Measurements from ENCODE around the gene SNAPC5. TPM values are rescaled to one million over a fixed set of nuclear protein-coding genes. Genes with fewer than 3 reads are reported as not detected.
A peak's percentile ranks its signal among the peaks of the same experiment; 100 is the strongest.

Gene SNAPC5
- total and polyA plus RNA-seq, 2 of the 13 experiments (the other 11 are each of a cell fraction or from before 2014, with no cell fraction given), result 14.8 to 36.2 TPM

- no peak; the same call in none of the 2 replicates for TF ChIP-seq ZBTB25 (CRISPR knock-in tag; IDR thresholded peaks at IDR 0.05)
- TF ChIP-seq SMARCE1 (IDR thresholded peaks at IDR 0.05; ENCODE audit: borderline replicate concordance), result no peak
- TF ChIP-seq EP300 (IDR thresholded peaks at IDR 0.05; ENCODE audit: low read depth in 2 of 2, low read length in 2 of 2), result peak in 1 of 2 experiments; percentile 14; a peak in 1 of 4 replicates
- TF ChIP-seq EP300 (CRISPR knock-in tag; IDR thresholded peaks at IDR 0.05; ENCODE audit: borderline replicate concordance), result 0 out of 2 replicates have a peak, but pooled peaks have one; percentile 17
- peak; percentile 77 for TF ChIP-seq RBFOX2 (IDR thresholded peaks at IDR 0.05; ENCODE audit: low read depth, low read length)
- TF ChIP-seq NFE2L2 (IDR thresholded peaks at IDR 0.05; ENCODE audit: low read length), result no peak
- no peak for TF ChIP-seq SIX4 (CRISPR knock-in tag; IDR thresholded peaks at IDR 0.05)
- peak; percentile 27; the same call in 1 of the 2 replicates for TF ChIP-seq HCFC1 (IDR thresholded peaks at IDR 0.05; ENCODE audit: low read depth, low read length)
- TF ChIP-seq, protein P1, sequence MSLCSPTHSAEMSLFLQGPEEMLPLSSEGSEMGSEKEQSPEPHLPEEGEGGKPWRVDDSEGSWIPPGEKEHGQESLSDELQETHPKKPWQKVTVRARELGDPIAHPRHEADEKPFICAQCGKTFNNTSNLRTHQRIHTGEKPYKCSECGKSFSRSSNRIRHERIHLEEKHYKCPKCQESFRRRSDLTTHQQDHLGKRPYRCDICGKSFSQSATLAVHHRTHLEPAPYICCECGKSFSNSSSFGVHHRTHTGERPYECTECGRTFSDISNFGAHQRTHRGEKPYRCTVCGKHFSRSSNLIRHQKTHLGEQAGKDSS (CRISPR knock-in tag; IDR thresholded peaks at IDR 0.05; ENCODE audit: borderline replicate concordance, low read depth), result no peak
- no peak for TF ChIP-seq TBX3 (IDR thresholded peaks at IDR 0.05; ENCODE audit: borderline replicate concordance)
- no peak for TF ChIP-seq ZNF468 (CRISPR knock-in tag; IDR thresholded peaks at IDR 0.05)
- peak; percentile 94 to 96 for TF ChIP-seq POLR2A (IDR thresholded peaks at IDR 0.05; ENCODE audit: insufficient read depth in 1 of 2, low read depth in 2 of 2, low read length in 2 of 2)
- TF ChIP-seq RARA (CRISPR knock-in tag; IDR thresholded peaks at IDR 0.05), result peak; percentile 27; the same call in 1 of the 2 replicates
- no peak for TF ChIP-seq CHCHD3 (CRISPR knock-in tag; IDR thresholded peaks at IDR 0.05)
- TF ChIP-seq THAP11 (CRISPR knock-in tag; IDR thresholded peaks at IDR 0.05), result peak; percentile 85
- TF ChIP-seq ZNF558 (CRISPR knock-in tag; IDR thresholded peaks at IDR 0.05; ENCODE audit: borderline replicate concordance), result peak; percentile 53; the same call in 1 of the 2 replicates
- TF ChIP-seq, protein P2, sequence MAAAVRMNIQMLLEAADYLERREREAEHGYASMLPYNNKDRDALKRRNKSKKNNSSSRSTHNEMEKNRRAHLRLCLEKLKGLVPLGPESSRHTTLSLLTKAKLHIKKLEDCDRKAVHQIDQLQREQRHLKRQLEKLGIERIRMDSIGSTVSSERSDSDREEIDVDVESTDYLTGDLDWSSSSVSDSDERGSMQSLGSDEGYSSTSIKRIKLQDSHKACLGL (CRISPR knock-in tag; IDR thresholded peaks at IDR 0.05), result peak; percentile 48; the same call in 1 of the 2 replicates
- TF ChIP-seq LBX2 (CRISPR knock-in tag; IDR thresholded peaks at IDR 0.05; ENCODE audit: borderline replicate concordance), result no peak
- no peak for TF ChIP-seq ZMYM3 (CRISPR knock-in tag; IDR thresholded peaks at IDR 0.05)
- TF ChIP-seq CHD2 (IDR thresholded peaks at IDR 0.05; ENCODE audit: low read depth, low read length), result peak; percentile 94
- no peak for TF ChIP-seq TCF12 (IDR thresholded peaks at IDR 0.05)
- TF ChIP-seq TCF12 (CRISPR knock-in tag; IDR thresholded peaks at IDR 0.05), result no peak
- TF ChIP-seq SETDB1 (CRISPR knock-in tag; IDR thresholded peaks at IDR 0.05; ENCODE audit: borderline replicate concordance), result no peak
- TF ChIP-seq, protein P3, sequence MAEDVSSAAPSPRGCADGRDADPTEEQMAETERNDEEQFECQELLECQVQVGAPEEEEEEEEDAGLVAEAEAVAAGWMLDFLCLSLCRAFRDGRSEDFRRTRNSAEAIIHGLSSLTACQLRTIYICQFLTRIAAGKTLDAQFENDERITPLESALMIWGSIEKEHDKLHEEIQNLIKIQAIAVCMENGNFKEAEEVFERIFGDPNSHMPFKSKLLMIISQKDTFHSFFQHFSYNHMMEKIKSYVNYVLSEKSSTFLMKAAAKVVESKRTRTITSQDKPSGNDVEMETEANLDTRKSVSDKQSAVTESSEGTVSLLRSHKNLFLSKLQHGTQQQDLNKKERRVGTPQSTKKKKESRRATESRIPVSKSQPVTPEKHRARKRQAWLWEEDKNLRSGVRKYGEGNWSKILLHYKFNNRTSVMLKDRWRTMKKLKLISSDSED (CRISPR knock-in tag; IDR thresholded peaks at IDR 0.05), result no peak
- TF ChIP-seq, protein P4, sequence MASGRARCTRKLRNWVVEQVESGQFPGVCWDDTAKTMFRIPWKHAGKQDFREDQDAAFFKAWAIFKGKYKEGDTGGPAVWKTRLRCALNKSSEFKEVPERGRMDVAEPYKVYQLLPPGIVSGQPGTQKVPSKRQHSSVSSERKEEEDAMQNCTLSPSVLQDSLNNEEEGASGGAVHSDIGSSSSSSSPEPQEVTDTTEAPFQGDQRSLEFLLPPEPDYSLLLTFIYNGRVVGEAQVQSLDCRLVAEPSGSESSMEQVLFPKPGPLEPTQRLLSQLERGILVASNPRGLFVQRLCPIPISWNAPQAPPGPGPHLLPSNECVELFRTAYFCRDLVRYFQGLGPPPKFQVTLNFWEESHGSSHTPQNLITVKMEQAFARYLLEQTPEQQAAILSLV (CRISPR knock-in tag; IDR thresholded peaks at IDR 0.05; ENCODE audit: borderline replicate concordance), result no peak
- no peak for TF ChIP-seq SRSF1 (optimal IDR thresholded peaks at IDR 0.05; ENCODE audit: low read depth, low read length)
Observed at GRCh38 chr15:66504563-66505429, 7.2 kb upstream of the SNAPC5 start, which contains the start of the genes RPL4 and ZWILCH (continued).

All from HepG2 (cell line).